Panc1 (cell line): ENCODE results near the gene SLFN11.

ENCODE experiments used
- POLR2AphosphoS5 ChIP-seq: IDR thresholded peaks from 2 replicates; pipeline ENCODE4 v1.6.1; 2012; ENCODE audit warnings: mild to moderate bottlenecking, low read depth, low read length, moderate library complexity
- TCF7L2 ChIP-seq: IDR thresholded peaks from 2 replicates; pipeline ENCODE4 v1.6.1; 2011; ENCODE audit warnings: mild to moderate bottlenecking, low read depth, low read length, inconsistent platforms
- TF ChIP-seq, protein P1 (sequence below): fragments of 450-650 bp; IDR thresholded peaks from 2 replicates; pipeline ENCODE4 v1.5.1; 2017; ENCODE audit warnings: mild to moderate bottlenecking

DNA sequence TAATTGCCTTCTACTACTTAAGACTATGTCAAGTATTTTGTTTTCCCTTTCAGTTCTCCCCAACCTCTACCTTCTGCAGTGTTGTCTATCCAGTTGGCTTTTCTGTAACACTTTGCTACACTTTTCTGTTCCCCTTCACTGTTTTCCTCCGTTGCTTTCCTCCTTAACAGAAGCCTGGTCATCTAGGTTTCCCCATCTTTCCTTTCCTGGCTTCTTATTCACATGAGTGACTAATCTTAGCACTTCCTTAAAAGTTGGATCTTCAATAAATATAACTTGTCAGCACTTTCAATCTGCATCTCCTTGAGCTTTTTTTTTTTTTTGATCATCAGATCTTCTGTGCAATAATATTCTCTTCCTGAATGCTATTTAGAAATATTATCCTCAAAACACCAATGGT is 2.8 kb upstream of the SLFN11 start:
- TF ChIP-seq, protein P1, sequence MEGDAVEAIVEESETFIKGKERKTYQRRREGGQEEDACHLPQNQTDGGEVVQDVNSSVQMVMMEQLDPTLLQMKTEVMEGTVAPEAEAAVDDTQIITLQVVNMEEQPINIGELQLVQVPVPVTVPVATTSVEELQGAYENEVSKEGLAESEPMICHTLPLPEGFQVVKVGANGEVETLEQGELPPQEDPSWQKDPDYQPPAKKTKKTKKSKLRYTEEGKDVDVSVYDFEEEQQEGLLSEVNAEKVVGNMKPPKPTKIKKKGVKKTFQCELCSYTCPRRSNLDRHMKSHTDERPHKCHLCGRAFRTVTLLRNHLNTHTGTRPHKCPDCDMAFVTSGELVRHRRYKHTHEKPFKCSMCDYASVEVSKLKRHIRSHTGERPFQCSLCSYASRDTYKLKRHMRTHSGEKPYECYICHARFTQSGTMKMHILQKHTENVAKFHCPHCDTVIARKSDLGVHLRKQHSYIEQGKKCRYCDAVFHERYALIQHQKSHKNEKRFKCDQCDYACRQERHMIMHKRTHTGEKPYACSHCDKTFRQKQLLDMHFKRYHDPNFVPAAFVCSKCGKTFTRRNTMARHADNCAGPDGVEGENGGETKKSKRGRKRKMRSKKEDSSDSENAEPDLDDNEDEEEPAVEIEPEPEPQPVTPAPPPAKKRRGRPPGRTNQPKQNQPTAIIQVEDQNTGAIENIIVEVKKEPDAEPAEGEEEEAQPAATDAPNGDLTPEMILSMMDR = no peak
- no peak for TF ChIP-seq TCF7L2
- TF ChIP-seq POLR2AphosphoS5 = no peak
